NCI-H2171 treated with DMSO at 0.1 percent for 48 hours (cell line): Measurements from ENCODE around the gene CHM.
"Not testable (repeated sequence)": the region's sequence is repeated elsewhere in the genome, so short reads cannot be mapped to it uniquely, and the experiment has no call there.

Experiments
- DNase-seq: peaks from one replicate; lab custom pipeline; 2025; lab: John Stamatoyannopoulos, UW

The CHM gene, protein sequence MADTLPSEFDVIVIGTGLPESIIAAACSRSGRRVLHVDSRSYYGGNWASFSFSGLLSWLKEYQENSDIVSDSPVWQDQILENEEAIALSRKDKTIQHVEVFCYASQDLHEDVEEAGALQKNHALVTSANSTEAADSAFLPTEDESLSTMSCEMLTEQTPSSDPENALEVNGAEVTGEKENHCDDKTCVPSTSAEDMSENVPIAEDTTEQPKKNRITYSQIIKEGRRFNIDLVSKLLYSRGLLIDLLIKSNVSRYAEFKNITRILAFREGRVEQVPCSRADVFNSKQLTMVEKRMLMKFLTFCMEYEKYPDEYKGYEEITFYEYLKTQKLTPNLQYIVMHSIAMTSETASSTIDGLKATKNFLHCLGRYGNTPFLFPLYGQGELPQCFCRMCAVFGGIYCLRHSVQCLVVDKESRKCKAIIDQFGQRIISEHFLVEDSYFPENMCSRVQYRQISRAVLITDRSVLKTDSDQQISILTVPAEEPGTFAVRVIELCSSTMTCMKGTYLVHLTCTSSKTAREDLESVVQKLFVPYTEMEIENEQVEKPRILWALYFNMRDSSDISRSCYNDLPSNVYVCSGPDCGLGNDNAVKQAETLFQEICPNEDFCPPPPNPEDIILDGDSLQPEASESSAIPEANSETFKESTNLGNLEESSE

GRCh38 chrX:86047174-86047935 is at the start of gene CHM:
TSS of gene CHM (minus strand) at chrX:86047558. CDS start at chrX:86047532, 26 bp downstream.
- no peak for DNase-seq

GRCh38 chrX:86078650-86079049 is 31.3 kb upstream of the CHM start:
- no peak for DNase-seq

- DNase-seq = no peak
These were observed 19.6 kb upstream of the CHM start for GRCh38 chrX:86066998-86067397.

GRCh38 chrX:86061407-86061806 is 14.0 kb upstream of the CHM start:
- DNase-seq = no peak

DNA sequence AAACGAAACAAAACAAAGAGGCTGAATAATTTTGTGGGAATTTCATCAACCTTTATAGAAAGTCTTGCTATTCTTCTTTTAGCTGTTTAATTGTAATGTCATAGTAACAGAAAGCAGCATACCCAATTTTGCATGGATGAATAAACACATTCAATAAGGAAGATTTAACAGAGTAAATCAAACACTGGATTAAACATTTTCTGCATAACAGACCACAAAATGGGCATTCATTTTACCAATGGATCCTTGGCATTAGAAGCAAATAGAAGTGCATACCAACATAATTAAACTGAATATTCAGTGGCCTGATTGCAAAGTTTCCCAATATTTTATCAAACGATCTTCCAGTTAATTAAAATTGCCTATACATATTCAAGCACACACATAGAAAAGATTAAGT is 4.4 kb upstream of the CHM start:
- no peak for DNase-seq

DNA sequence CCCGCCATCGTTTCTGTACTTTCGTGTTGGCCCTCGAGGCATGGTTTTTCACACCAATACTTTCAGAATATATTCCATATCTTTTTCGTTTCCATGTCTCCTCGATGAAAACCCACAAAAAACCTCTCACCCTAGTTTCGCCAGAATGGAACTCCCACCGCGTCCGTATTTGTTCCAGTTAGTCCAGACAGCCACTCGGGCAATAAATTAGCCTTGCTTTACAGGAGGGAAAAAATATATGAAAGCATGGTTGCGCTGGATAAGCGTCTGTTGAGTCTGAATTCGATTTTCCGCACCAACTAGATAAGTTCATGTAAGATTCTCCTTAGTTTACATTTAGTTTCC is 550 bp upstream of the CHM start:
- no peak for DNase-seq

DNA sequence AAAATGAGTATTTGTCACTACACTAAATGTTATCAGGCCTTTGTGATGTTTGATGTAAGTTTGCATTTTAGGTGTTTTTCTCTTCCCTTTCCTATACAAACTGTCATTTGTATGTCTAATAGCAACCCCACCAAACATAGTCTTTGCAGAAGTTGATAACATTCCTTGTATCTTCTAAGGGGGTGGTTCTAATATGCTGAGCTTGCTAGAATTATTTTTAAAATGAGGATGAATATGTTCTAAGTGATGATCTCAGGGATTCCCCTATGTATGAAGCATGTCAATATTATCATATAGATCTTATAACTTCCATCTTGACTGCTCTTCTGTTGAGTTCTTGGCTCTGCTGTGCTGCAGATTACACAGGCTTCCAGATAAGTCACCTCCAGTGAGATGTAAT is 3.1 kb downstream of the CHM start:
- DNase-seq = no peak

DNA sequence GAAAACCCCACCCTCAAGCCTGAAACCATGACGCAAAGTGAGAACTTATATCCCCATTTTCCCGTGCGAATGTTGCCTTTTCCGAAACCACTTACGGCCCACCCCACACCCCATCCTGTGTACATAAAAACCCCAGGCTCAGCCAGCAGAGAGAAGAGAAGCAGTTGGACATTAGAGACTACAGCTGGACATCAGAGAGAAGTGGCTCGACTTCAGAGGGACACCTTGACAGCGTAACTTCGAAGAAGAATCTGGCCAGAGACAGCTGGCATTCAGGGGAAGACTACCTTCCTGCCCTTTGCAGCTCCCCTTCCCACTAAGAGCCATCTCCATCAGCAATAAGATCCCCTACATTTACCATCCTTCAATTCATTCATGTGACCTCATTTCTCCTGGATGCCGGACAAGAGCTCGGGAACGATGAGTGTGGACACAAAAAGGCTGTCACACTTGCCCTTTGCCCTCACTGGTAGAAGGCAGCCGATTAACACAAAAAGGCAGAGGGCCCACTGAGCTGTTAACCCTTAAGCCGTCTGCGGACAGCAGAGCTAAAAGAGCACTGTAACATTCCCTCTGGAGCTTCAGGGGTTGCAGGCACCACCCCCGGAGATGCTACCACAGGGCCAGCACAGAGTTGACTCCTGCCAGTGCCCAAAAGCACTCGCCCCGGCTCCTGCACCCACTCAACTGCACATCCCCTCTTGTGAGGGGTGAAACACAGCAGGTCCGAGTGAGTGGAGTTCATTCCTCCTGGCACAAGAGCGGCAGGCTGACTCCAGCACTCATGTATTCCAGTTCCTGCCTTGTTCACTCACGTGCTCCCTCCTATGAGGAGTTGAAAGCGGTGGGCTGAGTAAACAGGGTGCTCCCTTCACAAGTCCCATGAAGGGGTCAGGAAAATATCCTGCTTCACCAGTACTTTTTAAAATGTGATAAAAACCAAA is 7.5 kb downstream of the CHM start:
- DNase-seq = no peak

- no peak for DNase-seq
These were observed 14.0 kb downstream of the CHM start for GRCh38 chrX:86033385-86033784.

DNA sequence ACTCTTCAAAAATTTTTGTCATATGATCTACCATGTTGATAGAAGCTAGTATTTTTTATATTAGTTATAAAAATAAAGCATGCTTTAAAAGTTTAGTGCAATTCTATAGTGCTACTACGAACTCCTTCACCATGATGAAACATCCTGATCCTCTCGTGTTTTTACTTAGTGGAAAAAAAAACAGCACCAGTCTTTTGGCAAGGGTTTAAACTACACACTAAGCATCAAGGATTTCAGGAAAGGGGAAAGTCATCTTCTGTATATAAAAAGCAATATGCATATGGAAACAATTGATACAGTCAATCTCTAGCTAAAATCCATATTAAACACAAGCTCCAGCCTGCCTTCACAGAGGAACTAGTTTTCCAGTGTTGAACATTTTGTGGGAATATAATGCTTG is 18.7 kb downstream of the CHM start:
- DNase-seq = no peak

- no peak for DNase-seq
These were observed 23.5 kb downstream of the CHM start for GRCh38 chrX:86023811-86024210.

DNA sequence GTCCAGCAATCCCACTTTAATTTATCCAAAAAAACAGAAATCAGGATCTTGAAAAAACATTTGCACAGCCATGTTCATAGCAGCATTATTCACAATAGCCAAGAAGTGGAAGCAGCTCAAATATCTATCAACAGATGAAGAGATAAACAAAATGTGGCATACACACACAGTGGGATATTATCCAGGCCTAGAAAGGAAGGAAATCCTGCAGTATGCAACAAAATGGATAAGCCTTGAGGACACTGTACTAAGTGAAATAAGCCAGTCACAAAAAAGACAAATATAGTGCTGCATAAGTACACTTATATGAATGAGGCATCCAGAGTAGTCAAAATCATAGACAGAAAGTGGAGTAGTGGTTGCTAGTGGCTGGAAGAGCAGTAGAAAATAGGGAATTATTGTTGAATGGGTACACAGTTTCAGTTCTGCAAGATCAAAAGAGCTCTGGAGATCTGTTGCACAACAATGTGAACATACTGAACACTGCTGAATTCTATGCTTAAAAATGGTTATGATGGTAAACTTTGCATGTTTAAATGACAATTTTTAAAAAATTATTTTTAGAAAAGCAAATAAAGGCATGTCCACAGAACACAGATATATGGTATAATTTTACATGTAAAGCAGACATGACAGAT is 25.6 kb downstream of the CHM start:
- no peak for DNase-seq

DNA sequence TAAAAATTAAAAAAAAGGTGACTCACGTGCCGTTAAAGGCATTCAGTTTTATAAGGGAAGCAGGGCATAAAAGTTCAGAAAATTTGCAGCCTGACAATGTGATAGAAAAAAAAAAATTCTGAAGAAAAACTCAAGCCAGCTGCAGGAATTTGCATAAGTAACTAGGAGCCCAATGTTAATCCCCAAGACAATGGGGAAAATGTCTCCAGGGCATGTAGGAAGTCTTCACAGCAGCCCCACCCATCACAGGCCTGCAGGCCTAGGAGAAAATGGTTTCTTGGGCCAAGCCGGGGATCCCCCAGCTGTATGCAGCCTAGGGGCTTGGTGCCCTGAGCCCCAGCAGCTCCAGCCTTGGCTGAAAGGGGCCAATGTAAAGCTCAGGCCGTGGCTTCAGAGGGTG is 31.2 kb downstream of the CHM start:
- DNase-seq = no peak

DNA sequence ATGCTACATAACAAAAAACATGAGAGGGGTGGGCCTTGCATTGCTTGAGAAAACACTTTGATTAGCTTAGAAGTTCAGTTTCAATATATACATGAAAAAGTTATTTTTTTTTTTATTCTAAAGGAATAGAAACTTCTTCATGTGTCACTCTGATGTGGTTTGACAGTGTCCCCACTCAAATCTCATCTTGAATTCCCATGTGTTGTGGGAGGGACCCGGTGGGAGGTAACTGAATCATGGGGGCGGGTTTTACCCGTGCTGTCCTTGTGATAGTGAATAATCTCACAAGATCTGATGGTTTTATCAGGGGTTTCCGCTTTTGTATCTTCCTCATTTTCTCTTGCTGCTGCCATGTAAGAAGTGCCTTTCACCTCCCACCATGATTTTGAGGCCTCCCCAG is 32.4 kb downstream of the CHM start:
- not testable (repeated sequence) for DNase-seq

DNA sequence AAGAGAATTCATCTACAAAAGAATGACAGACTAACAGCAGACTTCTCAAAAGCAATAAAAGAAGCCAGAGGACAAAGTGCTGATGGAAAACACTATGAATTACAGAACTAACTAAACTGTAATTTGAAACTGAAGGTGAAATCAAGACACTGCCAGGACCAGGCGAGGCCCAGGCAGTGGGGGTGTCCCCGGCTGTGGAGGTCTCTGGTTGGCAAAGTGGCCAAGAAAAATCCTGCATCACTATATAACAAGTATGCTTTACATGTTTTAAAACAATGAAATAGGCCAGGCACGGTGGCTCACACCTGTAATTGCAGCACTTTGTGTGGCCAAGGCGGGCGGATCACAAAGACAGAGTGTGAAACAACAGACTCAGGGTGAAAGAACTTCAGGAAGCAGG is 32.9 kb downstream of the CHM start:
- DNase-seq = no peak

- DNase-seq = no peak
These were observed 33.6 kb downstream of the CHM start for GRCh38 chrX:86013792-86014191.

- DNase-seq = no peak
These were observed 35.2 kb downstream of the CHM start for GRCh38 chrX:86012188-86012587.

DNA sequence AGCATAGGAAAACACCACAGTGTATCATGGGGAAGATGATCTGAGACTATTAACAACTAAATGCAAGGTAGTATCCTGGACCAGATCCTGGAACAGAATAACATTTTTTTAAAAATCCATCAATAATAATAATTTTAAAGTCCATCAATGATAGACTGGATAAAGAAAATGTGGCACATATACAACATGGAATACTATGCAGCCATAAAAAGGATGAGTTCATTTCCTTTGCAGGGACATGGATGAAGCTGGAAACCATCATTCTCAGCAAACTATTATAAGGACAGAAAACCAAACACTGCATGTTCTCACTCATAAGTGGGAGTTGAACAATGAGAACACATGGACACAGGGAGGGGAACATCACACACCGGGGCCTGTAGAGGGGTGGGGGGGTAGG is 37.6 kb downstream of the CHM start:
- not testable (repeated sequence) for DNase-seq

GRCh38 chrX:86007891-86008290 is 39.5 kb downstream of the CHM start:
- not testable (repeated sequence) for DNase-seq

DNA sequence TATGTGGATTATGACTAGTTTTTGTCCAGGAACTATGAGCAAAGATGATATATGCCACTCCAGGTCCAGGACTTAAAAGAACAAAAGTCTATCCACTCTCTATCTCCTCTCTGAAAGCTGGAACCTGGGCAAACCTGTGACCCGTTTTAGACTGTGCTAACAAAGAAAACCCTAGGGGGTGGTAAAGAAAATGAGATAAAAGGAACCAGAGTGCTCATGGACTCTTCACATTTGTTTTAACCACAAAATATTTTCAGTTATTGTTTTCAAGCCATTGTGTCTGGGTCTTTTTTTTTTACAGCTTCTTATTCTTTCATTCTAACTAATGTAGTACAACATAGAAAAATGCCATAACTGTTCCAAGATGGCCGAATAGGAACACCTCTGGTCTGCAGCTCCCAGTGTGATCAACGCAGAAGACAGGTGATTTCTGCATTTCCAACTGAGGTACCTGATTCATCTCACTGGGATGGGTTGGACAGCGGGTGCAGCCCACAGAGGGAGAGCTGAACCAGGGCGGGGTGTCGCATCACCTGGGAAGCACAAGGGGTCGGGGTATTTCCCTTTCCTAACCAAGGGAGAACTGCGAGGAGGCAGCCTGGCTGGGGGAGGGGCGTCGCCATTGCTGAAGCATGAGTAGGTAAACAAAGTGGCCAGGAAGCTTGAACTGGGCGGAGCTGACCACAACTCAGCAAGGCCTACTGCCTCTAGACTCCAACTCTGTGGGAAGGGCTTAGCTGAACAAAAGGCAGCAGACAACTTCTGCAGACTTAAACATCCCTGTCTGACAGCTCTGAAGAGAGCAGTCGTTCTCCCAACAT is 45.1 kb downstream of the CHM start:
- DNase-seq = no peak

DNA sequence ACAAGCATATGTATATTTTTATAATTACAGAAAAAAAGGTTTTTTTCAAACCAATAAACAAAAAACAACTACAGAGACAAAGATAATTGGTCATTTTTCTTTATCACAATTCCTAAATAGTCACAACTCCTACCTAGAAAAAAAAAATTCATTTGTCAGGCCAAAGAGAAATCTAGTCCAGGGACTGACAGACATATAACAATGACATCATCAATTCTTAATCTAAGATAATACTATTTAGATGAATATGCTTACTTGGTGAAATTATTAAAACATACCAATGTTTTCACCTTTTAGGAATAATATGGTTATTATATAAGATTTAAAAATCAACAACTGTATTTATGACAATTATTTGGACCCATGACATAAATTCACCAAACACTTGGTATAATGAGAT is 48.4 kb downstream of the CHM start:
- no peak for DNase-seq
